Measurements from ENCODE around the gene SEC14L1.

The SEC14L1 gene

DNA sequence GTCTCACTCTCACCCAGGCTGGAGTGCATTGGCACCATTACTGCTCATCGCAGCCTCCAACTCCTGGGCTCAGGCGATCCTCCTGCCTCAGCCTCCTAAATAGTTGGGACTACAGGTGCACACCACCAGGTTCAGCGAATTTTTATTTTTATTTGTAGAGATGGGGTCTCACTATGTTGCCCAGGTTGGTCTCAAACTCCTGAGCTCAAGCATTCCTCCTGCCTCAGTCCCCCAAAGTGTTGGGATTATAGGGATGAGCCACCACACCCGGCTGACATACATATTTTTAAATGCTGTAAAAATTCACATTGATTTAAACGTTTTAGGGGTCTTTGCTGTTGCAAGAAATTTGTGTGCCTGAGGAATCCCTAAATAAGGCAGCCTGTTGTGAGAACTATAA lies 24.8 kb upstream of the SEC14L1 start:
- TF ChIP-seq EZH2 (optimal IDR thresholded peaks at IDR 0.05; ENCODE audit: low read depth, low read length) (no peak), EZH2phosphoT487 (IDR thresholded peaks at IDR 0.05; ENCODE audit: low read length) (no peak)
- TF ChIP-seq, protein P1, sequence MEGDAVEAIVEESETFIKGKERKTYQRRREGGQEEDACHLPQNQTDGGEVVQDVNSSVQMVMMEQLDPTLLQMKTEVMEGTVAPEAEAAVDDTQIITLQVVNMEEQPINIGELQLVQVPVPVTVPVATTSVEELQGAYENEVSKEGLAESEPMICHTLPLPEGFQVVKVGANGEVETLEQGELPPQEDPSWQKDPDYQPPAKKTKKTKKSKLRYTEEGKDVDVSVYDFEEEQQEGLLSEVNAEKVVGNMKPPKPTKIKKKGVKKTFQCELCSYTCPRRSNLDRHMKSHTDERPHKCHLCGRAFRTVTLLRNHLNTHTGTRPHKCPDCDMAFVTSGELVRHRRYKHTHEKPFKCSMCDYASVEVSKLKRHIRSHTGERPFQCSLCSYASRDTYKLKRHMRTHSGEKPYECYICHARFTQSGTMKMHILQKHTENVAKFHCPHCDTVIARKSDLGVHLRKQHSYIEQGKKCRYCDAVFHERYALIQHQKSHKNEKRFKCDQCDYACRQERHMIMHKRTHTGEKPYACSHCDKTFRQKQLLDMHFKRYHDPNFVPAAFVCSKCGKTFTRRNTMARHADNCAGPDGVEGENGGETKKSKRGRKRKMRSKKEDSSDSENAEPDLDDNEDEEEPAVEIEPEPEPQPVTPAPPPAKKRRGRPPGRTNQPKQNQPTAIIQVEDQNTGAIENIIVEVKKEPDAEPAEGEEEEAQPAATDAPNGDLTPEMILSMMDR (IDR thresholded peaks at IDR 0.05; ENCODE audit: low read length): no peak
- no peak overlapping the region for H3K9ac ChIP-seq (ENCODE audit: low read length)

DNA sequence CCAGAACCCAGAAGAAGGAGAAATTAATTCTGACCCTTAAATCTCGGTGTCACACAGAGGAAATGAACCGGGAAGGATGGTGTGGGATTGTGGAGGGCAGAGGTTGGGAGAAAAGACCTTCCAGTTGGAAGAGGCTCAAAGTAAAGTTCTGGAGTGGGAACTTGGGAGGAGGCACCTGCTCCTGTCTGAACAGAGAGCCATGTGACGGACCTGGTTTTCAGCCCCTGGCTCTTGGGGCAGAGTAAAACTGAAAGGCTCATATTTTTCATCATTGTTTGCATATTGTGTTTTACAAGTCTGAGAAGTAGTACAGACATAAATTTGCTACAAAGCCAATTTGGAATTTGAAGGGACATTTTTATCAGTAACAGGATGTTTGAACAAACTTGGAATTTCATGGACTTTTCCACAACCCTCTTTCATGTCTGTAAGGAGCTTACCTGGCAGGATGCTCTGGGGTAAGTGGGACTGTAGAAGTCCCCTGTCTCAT lies 24.4 kb upstream of the SEC14L1 start:
- Histone ChIP-seq H3K4me1 (ENCODE audit: low read length) (0 out of 2 replicates have a peak, but pooled peaks cover 4% of the 10 kb centered on the region), H3K36me3 (replicated peaks; ENCODE audit: insufficient read depth, low read length) (no peaks in the 10 kb centered on the region), H3F3A (ENCODE audit: insufficient read depth, low read length) (no peaks in the 10 kb centered on the region), H3K4me2 (ENCODE audit: low read depth, low read length) (no peak overlapping the region), H3K79me2 (ENCODE audit: low read length) (no peaks in the 10 kb centered on the region), H3K9me3 (replicated peaks; ENCODE audit: insufficient read depth, low read length) (no peaks in the 10 kb centered on the region), H4K20me1 (ENCODE audit: insufficient read depth, low read length) (no peaks in the 10 kb centered on the region), H3K27ac (ENCODE audit: low read length) (no peak overlapping the region), H3K9ac (ENCODE audit: low read length) (no peak overlapping the region), H3K4me3 (ENCODE audit: low read length) (no peak overlapping the region), H3K27me3 (replicated peaks; ENCODE audit: insufficient read depth, low read length) (no peaks in the 10 kb centered on the region), H3K9me2 (replicated peaks; ENCODE audit: insufficient read depth, low read length) (no peaks in the 10 kb centered on the region), H2AFZ (ENCODE audit: low read length) (no peak overlapping the region)
- TF ChIP-seq EZH2 (optimal IDR thresholded peaks at IDR 0.05; ENCODE audit: low read depth, low read length) (no peak), EZH2phosphoT487 (IDR thresholded peaks at IDR 0.05; ENCODE audit: low read length) (no peak)
- TF ChIP-seq, protein P1 (IDR thresholded peaks at IDR 0.05; ENCODE audit: low read length): no peak
- no peak for DNase-seq

More for the DNA sequence above, 24.8 kb upstream of the SEC14L1 start:
- Histone ChIP-seq H3K4me3 (ENCODE audit: low read length) (no peak overlapping the region), H3K9me2 (replicated peaks; ENCODE audit: insufficient read depth, low read length) (no peaks in the 10 kb centered on the region), H3K4me2 (ENCODE audit: low read depth, low read length) (no peak overlapping the region), H3K9me3 (replicated peaks; ENCODE audit: insufficient read depth, low read length) (no peaks in the 10 kb centered on the region), H3K36me3 (replicated peaks; ENCODE audit: insufficient read depth, low read length) (no peaks in the 10 kb centered on the region), H3F3A (ENCODE audit: insufficient read depth, low read length) (no peaks in the 10 kb centered on the region), H3K27ac (ENCODE audit: low read length) (no peak overlapping the region), H2AFZ (ENCODE audit: low read length) (no peak overlapping the region), H4K20me1 (ENCODE audit: insufficient read depth, low read length) (no peaks in the 10 kb centered on the region), H3K27me3 (replicated peaks; ENCODE audit: insufficient read depth, low read length) (no peaks in the 10 kb centered on the region), H3K79me2 (ENCODE audit: low read length) (no peaks in the 10 kb centered on the region), H3K4me1 (ENCODE audit: low read length) (0 out of 2 replicates have a peak, but pooled peaks cover 4% of the 10 kb centered on the region)
- DNase-seq: no peak

DNA sequence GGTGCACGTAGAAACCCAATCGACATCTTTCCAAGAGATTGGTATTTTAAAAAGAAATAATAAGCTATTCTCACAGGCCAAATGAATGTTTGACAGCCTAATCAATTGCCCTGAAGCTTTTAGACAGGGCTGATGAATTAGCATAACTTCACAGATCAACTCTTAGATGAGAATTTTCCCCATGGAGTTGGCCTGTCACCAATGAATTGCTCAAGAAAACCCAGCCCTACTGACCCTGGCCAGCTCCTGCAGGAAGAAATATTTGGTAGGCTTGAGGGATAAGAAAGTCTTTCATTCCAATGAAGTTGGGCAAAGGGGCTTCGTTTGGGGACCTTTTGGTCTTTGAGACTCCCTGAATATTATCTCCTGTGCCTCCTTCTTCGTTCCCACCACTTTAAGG lies 23.4 kb upstream of the SEC14L1 start:
- TF ChIP-seq EZH2 (optimal IDR thresholded peaks at IDR 0.05; ENCODE audit: low read depth, low read length) (no peak), EZH2phosphoT487 (IDR thresholded peaks at IDR 0.05; ENCODE audit: low read length) (no peak)
- TF ChIP-seq, protein P1 (IDR thresholded peaks at IDR 0.05; ENCODE audit: low read length): no peak
- Histone ChIP-seq H3K9ac (ENCODE audit: low read length) (no peak overlapping the region), H3K4me3 (ENCODE audit: low read length) (no peak overlapping the region), H3K4me1 (ENCODE audit: low read length) (0 out of 2 replicates have a peak, but pooled peaks cover 4% of the 10 kb centered on the region), H2AFZ (ENCODE audit: low read length) (no peak overlapping the region), H3K4me2 (ENCODE audit: low read depth, low read length) (no peak overlapping the region), H3K9me3 (replicated peaks; ENCODE audit: insufficient read depth, low read length) (no peaks in the 10 kb centered on the region), H4K20me1 (ENCODE audit: insufficient read depth, low read length) (no peaks in the 10 kb centered on the region), H3K27me3 (replicated peaks; ENCODE audit: insufficient read depth, low read length) (no peaks in the 10 kb centered on the region), H3F3A (ENCODE audit: insufficient read depth, low read length) (no peaks in the 10 kb centered on the region), H3K9me2 (replicated peaks; ENCODE audit: insufficient read depth, low read length) (no peaks in the 10 kb centered on the region), H3K79me2 (ENCODE audit: low read length) (no peaks in the 10 kb centered on the region), H3K27ac (ENCODE audit: low read length) (no peak overlapping the region), H3K36me3 (replicated peaks; ENCODE audit: insufficient read depth, low read length) (no peaks in the 10 kb centered on the region)
- DNase-seq: no peak
